HG02623 (cell line): ENCODE measurements around the gene SOX18.

ENCODE experiments used
- ATAC-seq: cut with Tn5 transposase; IDR thresholded peaks from one replicate; pipeline ENCODE4 v1.9.1; 2021; ENCODE audit warnings: moderate library complexity; ENCODE audit not compliant: unreplicated experiment

Gene SOX18

GRCh38 chr20:64069209-64069613, 19.8 kb upstream of the SOX18 start:
- no peak for ATAC-seq

GRCh38 chr20:64068386-64069208, 19.2 kb upstream of the SOX18 start:
- no peak for ATAC-seq

DNA sequence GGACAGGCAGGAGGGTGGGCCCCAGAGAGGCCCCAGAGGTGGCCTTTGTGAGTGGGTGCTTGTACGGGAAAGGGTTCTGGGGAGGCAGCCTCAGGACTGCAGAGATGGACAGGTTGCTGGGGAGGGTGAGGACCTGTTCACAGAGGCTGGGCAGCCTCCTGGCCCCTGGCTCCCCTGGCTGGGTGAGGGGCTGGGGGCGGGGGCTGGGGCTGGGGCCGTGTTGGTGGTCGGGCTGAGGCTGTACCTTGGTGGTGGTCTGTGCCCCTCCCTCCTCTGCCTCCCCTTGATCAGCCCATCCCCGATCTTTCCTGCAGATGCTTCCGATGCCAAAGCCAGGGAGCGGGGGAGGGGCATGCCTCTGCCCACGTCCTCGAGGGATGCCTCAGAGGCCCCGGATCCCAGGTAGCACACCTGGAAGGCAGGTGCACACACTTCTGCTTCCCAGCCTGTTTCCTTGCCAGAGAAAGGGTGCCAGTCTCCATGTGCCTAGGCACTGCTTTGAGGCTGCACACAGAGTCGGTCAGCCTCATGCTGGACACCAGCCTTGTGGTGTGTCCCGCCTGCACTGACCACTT, 18.4 kb upstream of the SOX18 start:
- ATAC-seq = no peak

DNA sequence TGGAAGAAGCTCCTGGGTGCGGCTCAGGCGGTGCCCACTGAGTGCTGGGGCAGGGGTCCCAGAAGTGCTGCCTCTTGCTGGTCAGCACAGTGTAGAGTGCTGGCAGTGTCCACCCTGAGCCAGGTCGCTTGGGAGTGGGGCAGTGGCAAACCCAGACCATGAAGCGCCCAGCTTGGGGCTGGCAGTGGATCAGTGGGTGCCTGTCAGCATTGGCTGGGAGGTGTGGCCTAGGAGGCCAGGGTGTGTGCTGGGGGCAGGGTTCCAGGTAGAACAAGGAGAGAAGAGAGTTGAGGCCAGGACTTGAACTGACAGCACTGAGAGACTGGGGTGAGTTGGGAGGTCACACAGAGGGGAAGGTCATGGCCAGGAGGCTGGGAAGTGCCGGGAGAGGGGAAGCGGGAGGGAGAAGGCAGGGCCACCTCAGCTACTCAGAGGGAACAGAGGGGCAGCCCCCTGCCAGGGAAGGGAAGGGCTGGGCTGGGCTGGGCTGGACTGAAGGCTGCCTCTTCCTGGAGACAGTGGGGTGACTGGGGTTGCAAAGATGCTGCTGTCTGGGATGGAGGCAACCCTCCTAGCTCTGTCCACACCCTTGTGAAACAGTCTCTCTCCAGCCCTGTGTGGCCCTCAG, 17.7 kb upstream of the SOX18 start:
- ATAC-seq = no peak

DNA sequence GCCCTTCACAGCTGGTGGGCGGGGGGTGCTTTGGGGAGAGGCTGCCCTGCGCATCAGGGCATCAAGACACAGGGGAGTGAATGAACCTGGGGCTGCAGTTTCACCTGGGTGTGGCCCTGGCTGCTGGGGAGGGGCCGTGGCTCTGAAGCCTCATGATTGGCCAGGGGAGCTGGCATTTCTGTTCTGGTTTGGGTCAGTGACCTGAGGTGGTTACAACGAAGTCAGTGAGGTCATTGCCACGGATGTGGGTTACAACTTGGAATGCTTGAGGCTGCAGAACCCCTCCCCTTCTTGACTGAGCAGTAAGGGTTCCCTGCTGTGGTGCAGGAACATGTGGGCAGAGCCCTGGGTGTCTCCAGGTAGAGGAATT, 16.5 kb upstream of the SOX18 start:
- ATAC-seq = no peak

DNA sequence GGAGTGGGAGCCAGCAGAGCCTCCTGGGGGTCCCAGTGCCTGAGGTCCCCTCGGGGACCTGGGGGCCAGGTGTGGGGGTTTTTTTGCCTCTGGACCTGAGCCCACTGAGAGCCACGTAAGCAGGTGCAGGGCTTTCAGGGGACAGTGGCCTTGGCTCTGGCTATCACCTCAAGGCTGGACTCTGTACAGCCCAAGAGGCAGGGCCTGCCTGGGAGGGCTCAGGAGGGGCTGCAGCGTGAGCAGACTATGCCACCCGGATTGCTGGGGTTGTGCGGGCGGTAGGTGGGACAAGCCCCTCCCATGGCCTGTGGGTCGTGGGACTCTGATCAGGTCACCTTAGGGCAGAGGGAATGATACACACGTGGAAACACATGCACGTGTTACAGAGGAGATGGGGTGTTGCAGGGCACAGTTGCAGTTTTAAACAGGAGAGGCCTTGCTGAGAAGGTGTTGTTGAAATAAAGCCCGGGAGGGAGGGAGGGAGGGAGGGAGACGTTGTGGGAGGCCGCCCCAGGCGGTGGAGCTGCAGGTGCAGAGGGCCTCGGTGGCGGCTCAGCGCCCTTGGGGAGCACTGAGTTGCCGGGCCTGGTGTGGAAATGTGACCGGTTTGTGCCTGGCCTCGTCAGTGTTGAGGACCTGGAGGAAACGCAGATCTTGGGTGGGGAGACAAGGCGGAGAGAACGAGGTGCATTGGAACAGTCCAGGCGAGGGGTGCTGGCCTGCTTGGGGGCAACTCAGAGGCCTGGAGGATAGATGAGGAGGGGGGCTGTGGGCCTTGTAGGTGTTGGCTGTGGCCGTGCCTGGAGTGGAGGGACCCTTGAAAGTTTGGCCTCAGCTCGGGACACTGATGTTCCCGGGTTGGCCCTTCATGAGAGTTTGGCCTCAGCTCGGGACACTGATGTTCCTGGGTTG, 15.9 kb upstream of the SOX18 start:
- no peak for ATAC-seq

DNA sequence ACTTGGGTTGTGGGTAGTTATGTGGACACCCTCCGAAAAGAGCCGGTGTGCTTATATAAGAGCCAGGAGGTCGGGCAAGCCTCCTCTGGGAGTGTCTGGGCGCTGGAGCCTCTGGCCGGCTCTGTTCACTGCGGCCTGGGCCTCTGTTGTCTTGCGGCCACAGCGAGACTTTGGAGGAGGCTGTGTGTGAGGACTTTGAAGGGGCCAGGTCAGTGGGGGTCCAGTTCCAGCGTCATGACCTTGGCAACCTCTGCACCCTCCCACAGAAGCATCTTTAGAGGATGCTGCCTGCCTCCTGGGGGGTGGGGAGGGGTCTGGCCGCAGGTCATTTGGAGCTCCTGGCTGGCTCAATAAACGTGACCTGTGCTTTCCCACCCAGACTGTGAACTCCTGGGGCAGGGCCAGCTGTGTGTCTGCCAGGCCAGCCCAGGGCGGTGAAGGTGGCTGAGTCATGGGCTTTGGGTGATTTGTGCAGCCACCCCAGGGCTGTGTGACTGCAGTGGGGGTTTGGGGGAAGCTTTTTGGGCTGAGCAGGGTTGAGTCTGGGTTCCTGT, 14.8 kb upstream of the SOX18 start:
- ATAC-seq = no peak

DNA sequence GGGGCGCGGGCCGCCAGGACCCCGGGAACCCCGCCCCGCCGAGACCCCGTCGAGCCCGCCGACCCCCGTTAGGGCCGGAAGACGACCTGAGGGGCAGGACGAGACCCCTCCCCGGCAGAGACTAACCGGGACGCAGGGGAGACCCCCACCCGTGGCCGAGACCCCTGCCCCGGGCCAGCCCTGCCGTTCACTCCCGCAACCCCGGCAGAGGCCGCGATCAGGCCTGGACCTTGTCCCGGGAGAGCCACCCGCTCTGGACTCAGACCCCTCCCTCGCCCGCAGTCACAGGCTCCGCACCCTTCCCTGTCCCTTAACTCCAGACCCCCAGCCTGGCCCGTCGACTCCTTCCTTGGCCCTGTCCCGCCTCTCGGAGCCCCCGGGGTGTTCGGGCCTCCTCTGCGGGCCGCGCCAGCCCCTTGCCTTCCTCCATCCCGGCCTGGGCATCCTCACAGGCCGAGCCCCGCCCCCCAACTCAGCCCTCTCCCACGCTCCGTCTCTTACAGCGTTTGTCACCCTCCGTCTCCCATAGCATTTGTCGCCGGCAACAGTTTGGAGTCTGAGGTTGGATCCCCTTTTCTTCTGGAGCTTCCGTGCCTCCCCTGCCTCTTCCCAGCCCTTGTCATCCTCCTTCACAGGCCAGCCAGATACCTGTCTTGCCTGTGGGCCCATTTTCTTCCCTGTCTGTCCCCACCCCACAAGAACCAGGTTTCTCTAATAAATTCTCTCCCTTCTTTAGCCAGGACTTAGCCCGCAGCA, 14.1 kb upstream of the SOX18 start:
- no peak for ATAC-seq

- ATAC-seq = peak; percentile 79
These were observed 13.4 kb upstream of the SOX18 start, which contains the start of gene TCEA2 for GRCh38 chr20:64062596-64063388. TCEA2 (plus strand) TSS chr20:64063198; CDS start chr20:64063313, 115 bp downstream.

GRCh38 chr20:64062276-64062595, 12.8 kb upstream of the SOX18 start:
- ATAC-seq = no peak

DNA sequence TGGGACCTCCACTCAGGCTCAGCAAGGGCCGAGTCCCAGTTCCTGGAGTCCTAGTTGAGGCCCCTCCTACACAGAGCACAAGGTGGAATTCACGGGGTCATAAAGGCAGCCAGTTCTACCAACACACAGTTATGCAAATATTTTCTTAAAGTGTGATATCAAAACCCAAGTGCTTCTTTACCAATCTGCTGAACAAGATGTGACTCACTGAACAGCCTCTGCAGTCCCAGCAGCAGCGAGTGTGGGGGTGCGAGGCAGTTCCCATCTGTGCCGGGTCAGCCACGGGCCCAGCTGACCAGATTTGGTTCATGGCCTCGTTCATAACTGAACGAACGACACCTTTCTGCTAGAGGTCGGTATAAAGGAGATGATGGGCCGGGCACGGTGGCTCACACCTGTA, 9.1 kb upstream of the SOX18 start:
- ATAC-seq = no peak

DNA sequence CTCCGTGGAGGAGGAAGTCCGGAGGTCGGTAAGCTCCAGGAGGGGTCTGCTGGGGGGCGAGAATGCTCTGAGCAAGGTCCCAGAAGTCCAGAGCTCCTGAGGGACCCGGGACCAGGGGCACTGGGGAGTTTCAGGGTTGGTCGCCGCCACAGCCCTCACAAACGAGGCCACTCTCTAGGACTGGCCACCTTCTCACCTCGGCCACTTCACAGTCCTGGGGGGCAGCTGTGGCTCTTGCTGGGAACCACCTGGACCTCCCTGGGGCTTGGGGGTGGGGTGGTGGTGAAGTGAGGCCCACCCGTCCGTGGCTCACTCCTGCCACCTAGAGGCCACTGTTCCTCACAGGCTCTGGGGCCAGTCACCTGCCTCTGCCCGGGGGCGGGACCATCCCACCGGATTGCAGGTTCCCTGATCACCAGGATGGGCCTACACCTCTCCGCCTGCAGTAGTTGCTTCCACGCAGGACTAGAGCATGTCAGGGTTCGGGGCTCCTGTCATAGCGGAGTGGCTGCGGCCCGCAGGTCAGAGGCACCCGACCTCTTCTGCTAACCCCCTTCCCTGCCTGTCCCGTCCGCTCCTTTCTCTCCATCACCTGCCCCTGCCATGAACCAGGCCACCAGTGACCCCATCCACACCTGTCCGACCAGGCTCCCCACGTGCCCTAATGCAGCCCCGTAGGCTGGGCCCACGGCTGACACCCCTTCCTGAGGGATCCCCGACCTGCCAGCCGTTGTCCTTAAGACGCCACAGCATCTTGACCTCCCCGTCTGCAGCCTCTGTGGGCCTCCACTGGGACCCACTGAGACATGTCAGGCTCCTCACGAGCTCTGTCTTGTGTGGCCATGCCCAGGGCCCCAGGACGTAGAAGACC, 8.4 kb upstream of the SOX18 start:
- no peak for ATAC-seq

- no peak for ATAC-seq
These were observed 7.6 kb upstream of the SOX18 start for GRCh38 chr20:64056889-64057627.

- no peak for ATAC-seq
These were observed 7.1 kb upstream of the SOX18 start for GRCh38 chr20:64056639-64056888.

- ATAC-seq = no peak
These were observed 6.6 kb upstream of the SOX18 start for GRCh38 chr20:64055893-64056638.

DNA sequence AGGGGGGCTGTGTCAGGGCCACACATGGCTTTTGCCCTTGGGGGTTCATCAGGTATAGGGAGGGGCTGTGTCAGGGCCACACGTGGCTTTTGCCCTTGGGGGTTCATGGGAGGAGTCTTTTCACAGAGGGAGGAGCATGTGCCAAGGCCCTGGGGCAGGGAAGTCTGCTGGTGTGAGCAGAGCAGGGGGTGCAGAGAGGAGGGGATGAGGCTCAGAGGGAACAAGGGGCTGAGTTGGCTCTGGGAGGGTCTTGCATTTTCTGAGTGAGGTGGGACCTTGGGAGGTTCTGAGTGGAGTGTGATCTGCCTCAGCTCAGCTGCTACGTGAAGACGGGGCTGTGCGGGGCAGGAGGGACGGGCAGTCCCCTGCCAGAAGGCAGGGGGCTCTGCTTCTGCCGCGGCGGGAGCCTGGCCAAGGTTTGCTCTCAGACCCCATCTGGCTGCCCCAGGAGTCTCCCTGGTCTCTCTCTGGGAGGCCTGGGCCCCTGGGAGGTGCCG, 6.0 kb upstream of the SOX18 start:
- no peak for ATAC-seq
